Measurements from ENCODE around the gene F3.

DNA sequence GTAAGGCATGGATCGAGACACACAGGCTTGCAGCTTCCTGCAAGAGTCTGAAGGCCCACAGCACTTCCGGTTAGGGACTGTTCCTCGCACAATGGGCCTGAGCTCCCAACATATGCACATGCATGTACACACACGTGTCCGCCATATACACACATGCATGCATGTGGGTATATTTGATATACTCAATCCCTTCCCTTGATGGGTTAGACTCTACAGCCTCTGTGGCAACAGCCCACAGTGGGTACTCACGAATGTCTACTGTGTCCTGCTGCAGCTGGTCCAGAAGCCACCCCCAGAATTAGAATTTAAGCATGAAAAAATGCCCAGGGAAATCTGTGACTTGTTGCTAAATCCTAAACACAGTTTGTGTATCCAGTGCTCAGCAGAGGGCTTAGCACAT lies 9.9 kb downstream of the F3 start:
- TF ChIP-seq POLR2A (IDR thresholded peaks at IDR 0.05; ENCODE audit: low read length): no peak
- TF ChIP-seq GATA1 (IDR thresholded peaks at IDR 0.05; ENCODE audit: low read depth, low read length): no peak
